MM.1S (cell line): ENCODE data around the gene G2E3.

ENCODE experiments used
- DNase-seq: peaks from one replicate; pipeline ENCODE4 v3.0.0-alpha.2; 2015
- H2AFZ ChIP-seq: fragments of 300-600 bp; sonication (generic); 2 replicates; pipeline ENCODE4 v1.6.0; 2016; ENCODE audit warnings: antibody characterized with exemption, low read length
- H3F3A ChIP-seq: fragments of 300-600 bp; sonication (generic); 2 replicates; pipeline ENCODE4 v1.6.1; 2016; ENCODE audit warnings: mild to moderate bottlenecking, antibody characterized with exemption, low read length, moderate library complexity, mixed read lengths; ENCODE audit not compliant: insufficient read depth
- H3K27ac ChIP-seq: fragments of 300-600 bp; sonication (generic); 2 replicates; pipeline ENCODE4 v1.5.1; 2016; ENCODE audit warnings: mild to moderate bottlenecking, low read length
- H3K27me3 ChIP-seq: fragments of 300-600 bp; sonication (generic); replicated peaks from 2 replicates; pipeline ENCODE4 v1.6.0; 2016; ENCODE audit warnings: low read length; ENCODE audit not compliant: insufficient read depth
- H3K36me3 ChIP-seq: fragments of 300-600 bp; sonication (generic); replicated peaks from 2 replicates; pipeline ENCODE4 v1.6.1; 2016; ENCODE audit warnings: mild to moderate bottlenecking, low read length, mixed read lengths; ENCODE audit not compliant: insufficient read depth
- H3K4me1 ChIP-seq: fragments of 300-600 bp; sonication (generic); 2 replicates; pipeline ENCODE4 v1.6.1; 2016; ENCODE audit warnings: low read length, mixed read lengths
- H3K4me2 ChIP-seq: fragments of 300-600 bp; sonication (generic); 2 replicates; pipeline ENCODE4 v1.6.0; 2016; ENCODE audit warnings: low read depth, low read length
- H3K4me3 ChIP-seq: fragments of 300-600 bp; sonication (generic); 2 replicates; pipeline ENCODE4 v1.5.1; 2016; ENCODE audit warnings: low read length, mixed read lengths
- H3K79me2 ChIP-seq: fragments of 300-600 bp; sonication (generic); 2 replicates; pipeline ENCODE4 v1.6.1; 2016; ENCODE audit warnings: mixed run types, low read length, mixed read lengths
- H3K9ac ChIP-seq: fragments of 300-600 bp; sonication (generic); 2 replicates; pipeline ENCODE4 v1.6.1; 2016; ENCODE audit warnings: low read length, mixed read lengths
- H3K9me2 ChIP-seq: fragments of 300-600 bp; sonication (generic); replicated peaks from 2 replicates; pipeline ENCODE4 v1.6.1; 2016; ENCODE audit warnings: mild to moderate bottlenecking, low read length, mixed read lengths; ENCODE audit not compliant: insufficient read depth
- H3K9me3 ChIP-seq: fragments of 300-600 bp; sonication (generic); replicated peaks from 2 replicates; pipeline ENCODE4 v1.6.1; 2016; ENCODE audit warnings: mild to moderate bottlenecking, low read length, mixed read lengths; ENCODE audit not compliant: insufficient read depth
- H4K20me1 ChIP-seq: fragments of 300-600 bp; sonication (generic); 2 replicates; pipeline ENCODE4 v1.6.1; 2016; ENCODE audit warnings: mild to moderate bottlenecking, low read length, moderate library complexity, mixed read lengths; ENCODE audit not compliant: insufficient read depth
- CTCF ChIP-seq: fragments of 300-600 bp; sonication (generic); IDR thresholded peaks from 2 replicates; pipeline ENCODE4 v1.5.1; 2016; ENCODE audit warnings: antibody characterized with exemption, low read length, mixed read lengths
- EZH2 ChIP-seq: fragments of 300-600 bp; sonication (generic); optimal IDR thresholded peaks from 2 replicates; pipeline ENCODE3; 2017; ENCODE audit warnings: low read depth, mild to moderate bottlenecking, antibody characterized with exemption, low read length, mixed read lengths
- EZH2phosphoT487 ChIP-seq: fragments of 300-600 bp; sonication (generic); IDR thresholded peaks from 2 replicates; pipeline ENCODE4 v1.6.1; 2018; ENCODE audit warnings: antibody characterized with exemption, low read length

G2E3 gene

GRCh38 chr14:30610787-30611343 lies 51.9 kb downstream of the G2E3 start:
- Histone ChIP-seq H3K9ac (no peak overlapping the region), H3K9me3 (no peaks in the 10 kb centered on the region), H3K9me2 (no peaks in the 10 kb centered on the region), H3K4me2 (no peak overlapping the region), H3F3A (no peaks in the 10 kb centered on the region), H4K20me1 (no peaks in the 10 kb centered on the region), H3K27ac (no peak overlapping the region), H3K79me2 (no peaks in the 10 kb centered on the region), H3K4me1 (no peaks in the 10 kb centered on the region), H3K27me3 (no peaks in the 10 kb centered on the region), H3K36me3 (no peaks in the 10 kb centered on the region), H2AFZ (no peak overlapping the region), H3K4me3 (no peak overlapping the region)
- TF ChIP-seq EZH2 (no peak), CTCF (no peak), EZH2phosphoT487 (no peak)
- no peak for DNase-seq

- DNase-seq, result no peak
- H3K27ac ChIP-seq, result no peak overlapping the region
- H3K9ac ChIP-seq, result no peak overlapping the region
- H4K20me1 ChIP-seq, result no peaks in the 10 kb centered on the region
- TF ChIP-seq CTCF (no peak), EZH2phosphoT487 (no peak), EZH2 (no peak)
- H3K9me3 ChIP-seq, result no peaks in the 10 kb centered on the region
- H3K9me2 ChIP-seq, result no peaks in the 10 kb centered on the region
- H3K4me3 ChIP-seq, result no peak overlapping the region
- no peaks in the 10 kb centered on the region for H3K4me1 ChIP-seq
- H3K4me2 ChIP-seq, result no peak overlapping the region
- no peak overlapping the region for H2AFZ ChIP-seq
- no peaks in the 10 kb centered on the region for H3F3A ChIP-seq
- no peaks in the 10 kb centered on the region for H3K36me3 ChIP-seq
- no peaks in the 10 kb centered on the region for H3K79me2 ChIP-seq
- no peaks in the 10 kb centered on the region for H3K27me3 ChIP-seq
These were observed 55.2 kb downstream of the G2E3 start for GRCh38 chr14:30614155-30614554.

GRCh38 chr14:30620178-30620577 lies 61.2 kb downstream of the G2E3 start:
- no peaks in the 10 kb centered on the region for H3K27me3 ChIP-seq
- no peaks in the 10 kb centered on the region for H4K20me1 ChIP-seq
- TF ChIP-seq CTCF, result no peak
- no peak for TF ChIP-seq EZH2phosphoT487
- no peak overlapping the region for H2AFZ ChIP-seq
- H3K9me2 ChIP-seq, result no peaks in the 10 kb centered on the region
- H3K36me3 ChIP-seq, result no peaks in the 10 kb centered on the region
- H3K79me2 ChIP-seq, result peaks cover 31% of the 10 kb centered on the region
- 0 out of 2 replicates have a peak overlapping the region, but pooled peaks have one; percentile 1 for H3K4me2 ChIP-seq
- H3K9ac ChIP-seq, result no peak overlapping the region
- no peaks in the 10 kb centered on the region for H3K9me3 ChIP-seq
- 0 out of 2 replicates have a peak, but pooled peaks cover 4% of the 10 kb centered on the region for H3K4me1 ChIP-seq
- H3K4me3 ChIP-seq, result no peak overlapping the region
- DNase-seq, result peak; percentile 35
- H3F3A ChIP-seq, result peaks cover 13% of the 10 kb centered on the region; the same call in 1 of the 2 replicates
- no peak overlapping the region for H3K27ac ChIP-seq
